Activated CD4-positive, CD25-positive, alpha-beta regulatory T cell treated with anti-CD3 and anti-CD28 coated beads, Interleukin-2, amount 50 U/mL, for 16 hours (primary cell): ENCODE data around the gene DMD.
"Not testable (repeated sequence)": the region's sequence is repeated elsewhere in the genome, so short reads cannot be mapped to it uniquely, and the experiment has no call there.

Experiments
- DNase-seq: peaks from one replicate; pipeline ENCODE4 v3.0.0-alpha.2; 2020; ENCODE audit warnings: low read depth, low spot score

The DMD gene

GRCh38 chrX:32644476-32645245 is 566.7 kb downstream of the DMD start:
- no peak for DNase-seq

- no peak for DNase-seq
Observed at GRCh38 chrX:32642283-32642682, 569.1 kb downstream of the DMD start.

- DNase-seq = no peak
Observed at GRCh38 chrX:32618154-32618553, 593.2 kb downstream of the DMD start.

GRCh38 chrX:32614707-32615106 is 596.6 kb downstream of the DMD start:
- DNase-seq = no peak

GRCh38 chrX:32599156-32599555 is 612.2 kb downstream of the DMD start:
- no peak for DNase-seq

- DNase-seq = no peak
Observed at GRCh38 chrX:32598707-32599106, 612.6 kb downstream of the DMD start.

GRCh38 chrX:32597777-32598176 is 613.6 kb downstream of the DMD start:
- DNase-seq = no peak

- no peak for DNase-seq
Observed at GRCh38 chrX:32592786-32593185, 618.6 kb downstream of the DMD start.

GRCh38 chrX:32591589-32591988 is 619.8 kb downstream of the DMD start:
- DNase-seq = no peak

GRCh38 chrX:32582729-32583128 is 628.6 kb downstream of the DMD start:
- DNase-seq = no peak

- DNase-seq = no peak
Observed at GRCh38 chrX:32576885-32577284, 634.5 kb downstream of the DMD start.

GRCh38 chrX:32572644-32573043 is 638.7 kb downstream of the DMD start:
- DNase-seq = no peak

- DNase-seq = no peak
Observed at GRCh38 chrX:32571579-32571978, 639.8 kb downstream of the DMD start.

GRCh38 chrX:32562261-32562660 is 649.1 kb downstream of the DMD start:
- DNase-seq = no peak

GRCh38 chrX:32545101-32545500 is 666.2 kb downstream of the DMD start:
- no peak for DNase-seq

GRCh38 chrX:32538554-32538953 is 672.8 kb downstream of the DMD start:
- DNase-seq = no peak

- DNase-seq = no peak
Observed at GRCh38 chrX:32533848-32534247, 677.5 kb downstream of the DMD start.

- no peak for DNase-seq
Observed at GRCh38 chrX:32532262-32532661, 679.1 kb downstream of the DMD start.

- no peak for DNase-seq
Observed at GRCh38 chrX:32530802-32531403, 680.4 kb downstream of the DMD start.

GRCh38 chrX:32528451-32528850 is 682.9 kb downstream of the DMD start:
- not testable (repeated sequence) for DNase-seq

GRCh38 chrX:32525234-32525633 is 686.1 kb downstream of the DMD start:
- DNase-seq = no peak

- no peak for DNase-seq
Observed at GRCh38 chrX:32524385-32524784, 687.0 kb downstream of the DMD start.

GRCh38 chrX:32520789-32521188 is 690.6 kb downstream of the DMD start:
- DNase-seq = no peak
